H9 (cell line): ENCODE measurements around the gene NEAT1. TPM values are rescaled to one million over a fixed set of nuclear protein-coding genes. Genes with fewer than 3 reads are reported as not detected.

Experiments
- DNase-seq: peaks from one replicate; pipeline ENCODE4 v3.0.0-alpha.2; 2017
- H2AFZ ChIP-seq: one replicate; pipeline ENCODE4 v1.6.1; 2013; ENCODE audit warnings: mild to moderate bottlenecking, low read length, control low read depth, moderate library complexity
- H2AK5ac ChIP-seq: 2 replicates; pipeline ENCODE4 v1.6.1; 2013; ENCODE audit warnings: low read length, control low read depth, mixed read lengths; ENCODE audit not compliant: insufficient read length
- H2BK120ac ChIP-seq: one replicate; pipeline ENCODE4 v1.6.1; 2013; ENCODE audit warnings: low read depth, mild to moderate bottlenecking, low read length, control low read depth, inconsistent platforms; ENCODE audit not compliant: poor library complexity, severe bottlenecking
- H2BK12ac ChIP-seq: 2 replicates; pipeline ENCODE4 v1.6.1; 2013; ENCODE audit warnings: low read length, control low read depth, mixed read lengths, low read depth; ENCODE audit not compliant: insufficient read length
- H2BK15ac ChIP-seq: 2 replicates; pipeline ENCODE4 v1.6.1; 2013; ENCODE audit warnings: low read depth, low read length, control low read depth
- H2BK20ac ChIP-seq: one replicate; pipeline ENCODE4 v1.6.1; 2013; ENCODE audit warnings: low read depth, mild to moderate bottlenecking, low read length, control low read depth, inconsistent platforms; ENCODE audit not compliant: poor library complexity, severe bottlenecking
- H2BK5ac ChIP-seq: 2 replicates; pipeline ENCODE4 v1.6.1; 2013; ENCODE audit warnings: low read length, control low read depth, mixed read lengths; ENCODE audit not compliant: insufficient read length
- H3K14ac ChIP-seq: 2 replicates; pipeline ENCODE4 v1.6.1; 2013; ENCODE audit warnings: low read length, control low read depth; ENCODE audit not compliant: insufficient read depth
- H3K18ac ChIP-seq: 2 replicates; pipeline ENCODE4 v1.6.1; 2013; ENCODE audit warnings: low read depth, mild to moderate bottlenecking, mixed read lengths, low read length, control low read depth; ENCODE audit not compliant: insufficient read length
- H3K23ac ChIP-seq: 2 replicates; pipeline ENCODE4 v1.6.1; 2013; ENCODE audit warnings: low read length, control low read depth, mixed read lengths, low read depth; ENCODE audit not compliant: insufficient read length
- H3K23me2 ChIP-seq: 2 replicates; pipeline ENCODE4 v1.6.1; 2013; ENCODE audit warnings: low read depth, mild to moderate bottlenecking, mixed read lengths, low read length, control low read depth; ENCODE audit not compliant: insufficient read length, poor library complexity, severe bottlenecking
- H3K27ac ChIP-seq: 2 replicates; pipeline ENCODE4 v1.5.1; 2013; ENCODE audit warnings: low read length, control low read depth, mixed read lengths, low read depth; ENCODE audit not compliant: insufficient read length
- H3K27me3 ChIP-seq: 2 replicates; pipeline ENCODE4 v1.6.1; 2013; ENCODE audit warnings: low read length, control low read depth, inconsistent platforms; ENCODE audit not compliant: insufficient read depth
- H3K4ac ChIP-seq: 2 replicates; pipeline ENCODE4 v1.6.1; 2013; ENCODE audit warnings: low read depth, mild to moderate bottlenecking, control low read depth, inconsistent platforms, low read length, moderate library complexity
- H3K4me1 ChIP-seq: 2 replicates; pipeline ENCODE4 v1.6.1; 2013; ENCODE audit warnings: low read length, control low read depth, inconsistent platforms; ENCODE audit not compliant: insufficient read depth
- H3K4me2 ChIP-seq: 2 replicates; pipeline ENCODE4 v1.6.1; 2013; ENCODE audit warnings: low read length, control low read depth, mixed read lengths; ENCODE audit not compliant: insufficient read length, insufficient read depth
- H3K56ac ChIP-seq: 2 replicates; pipeline ENCODE4 v1.6.1; 2013; ENCODE audit warnings: low read depth, mild to moderate bottlenecking, mixed read lengths, low read length, control low read depth; ENCODE audit not compliant: insufficient read length
- H3K79me1 ChIP-seq: 2 replicates; pipeline ENCODE4 v1.6.1; 2013; ENCODE audit warnings: low read depth, mild to moderate bottlenecking, moderate library complexity, low read length, control low read depth, inconsistent platforms; ENCODE audit not compliant: insufficient read depth, poor library complexity, severe bottlenecking
- H3K79me2 ChIP-seq: 2 replicates; pipeline ENCODE4 v1.6.1; 2013; ENCODE audit warnings: low read length, control low read depth, inconsistent platforms; ENCODE audit not compliant: insufficient read depth
- H3K9ac ChIP-seq: 2 replicates; pipeline ENCODE4 v1.6.1; 2013; ENCODE audit warnings: low read length, control low read depth, mixed read lengths; ENCODE audit not compliant: insufficient read length; ENCODE audit errors: extremely low read depth
- H3K9me3 ChIP-seq: one replicate; pipeline ENCODE4 v1.6.1; 2013; ENCODE audit warnings: low read depth, low read length, inconsistent platforms; ENCODE audit not compliant: control insufficient read depth
- H3T11ph ChIP-seq: one replicate; pipeline ENCODE4 v1.6.1; 2013; ENCODE audit warnings: mild to moderate bottlenecking, low read length, control low read depth, inconsistent platforms
- H4K20me1 ChIP-seq: one replicate; pipeline ENCODE4 v1.6.1; 2013; ENCODE audit not compliant: control insufficient read depth, insufficient read length, insufficient read depth
- H4K5ac ChIP-seq: 2 replicates; pipeline ENCODE4 v1.6.1; 2013; ENCODE audit warnings: low read depth, mild to moderate bottlenecking, mixed read lengths, low read length, control low read depth; ENCODE audit not compliant: insufficient read length
- H4K8ac ChIP-seq: replicated peaks from 2 replicates; pipeline ENCODE4 v1.6.1; 2013; ENCODE audit warnings: low read length, control low read depth, mixed read lengths, low read depth; ENCODE audit not compliant: insufficient read length
- H4K91ac ChIP-seq: 2 replicates; pipeline ENCODE4 v1.6.1; 2013; ENCODE audit warnings: low read depth, mild to moderate bottlenecking, moderate library complexity, mixed read lengths, low read length, control low read depth; ENCODE audit not compliant: insufficient read length
- H3K27ac Mint-ChIP-seq, 3 experiments: 2 replicates in 2 of 3; 3 replicates in 1 of 3; pipeline ENCODE4 v1.8.0; 2020 to 2021; ENCODE audit warnings: mixed read lengths in 3 of 3, mild to moderate bottlenecking in 1 of 3, moderate library complexity in 1 of 3
- H3K27me3 Mint-ChIP-seq: 2 replicates; pipeline ENCODE4 v1.8.0; 2021; ENCODE audit warnings: low read depth, mild to moderate bottlenecking, moderate library complexity, mixed read lengths
- H3K36me3 Mint-ChIP-seq, 3 experiments: 2 replicates in 2 of 3; 3 replicates in 1 of 3; pipeline ENCODE4 v1.8.0; 2020 to 2021; ENCODE audit warnings: low read depth in 3 of 3, mixed read lengths in 3 of 3; ENCODE audit not compliant: insufficient read depth in 1 of 3
- H3K4me1 Mint-ChIP-seq, 2 experiments: 2 replicates each; pipeline ENCODE4 v1.8.0; 2020; ENCODE audit warnings: mixed read lengths in 2 of 2
- H3K4me3 Mint-ChIP-seq, 2 experiments: 2 replicates in 1 of 2; 3 replicates in 1 of 2; pipeline ENCODE4 v1.8.0; 2020 to 2021; ENCODE audit warnings: mild to moderate bottlenecking in 2 of 2, mixed read lengths in 2 of 2, moderate library complexity in 1 of 2
- H3K9me3 Mint-ChIP-seq, 2 experiments: 2 replicates in 1 of 2; 3 replicates in 1 of 2; pipeline ENCODE4 v1.8.0; 2020; ENCODE audit warnings: mild to moderate bottlenecking in 2 of 2, mixed read lengths in 2 of 2, moderate library complexity in 1 of 2
- WGBS: extraction: QIAGEN DNeasy Blood & Tissue Kit; methylation state at CpG from one replicate; pipeline ENCODE4 v1.1.7; 2013; ENCODE audit warnings: missing lambda C conversion rate, low lambda C conversion rate, mixed read lengths; ENCODE audit not compliant: insufficient read length; ENCODE audit errors: extremely low coverage; 5-methylcytosine and 5-hydroxymethylcytosine counted together
- total RNA-seq: library from RNA; stranded (reverse); gene quantifications from 2 replicates; pipeline ENCODE4 v1.2.1, GENCODE V29; 2021
- TF ChIP-seq, protein P1 (sequence below): fragments of 200-600 bp; sonication (generic); conservative IDR thresholded peaks from 3 replicates; pipeline ENCODE4 v1.8.0; 2021; ENCODE audit warnings: antibody characterized with exemption, mild to moderate bottlenecking

The NEAT1 gene
- total RNA-seq, 1 experiment from 2014 or later, result 12.7 TPM

DNA sequence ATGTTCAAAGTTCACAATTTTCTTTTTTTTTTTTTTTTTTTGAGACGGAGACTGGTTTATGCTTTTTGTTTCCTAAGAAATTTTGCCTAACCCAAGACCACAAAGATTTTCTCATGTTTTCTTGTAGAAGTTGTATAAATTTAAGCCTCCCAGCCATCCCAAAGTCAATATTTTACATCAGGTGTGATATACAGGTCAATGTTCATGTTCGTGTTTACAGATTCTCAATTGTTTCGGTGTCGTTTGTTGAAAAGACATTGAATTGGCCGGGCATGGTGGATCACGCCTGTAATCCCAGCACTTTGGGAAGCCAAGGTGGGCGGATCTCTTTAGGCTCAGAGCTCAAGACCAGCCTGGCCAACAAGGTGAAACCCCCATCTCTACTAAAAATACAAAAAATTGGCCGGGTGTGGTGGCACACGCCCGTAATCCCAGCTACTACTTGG, 20.8 kb upstream of the NEAT1 start:
- Histone ChIP-seq H3K27me3 (no peaks in the 10 kb centered on the region), H2BK20ac (no peak overlapping the region), H2AFZ (no peak overlapping the region), H3K4ac (no peak overlapping the region), H3K79me1 (no peaks in the 10 kb centered on the region), H3K79me2 (no peaks in the 10 kb centered on the region), H2BK5ac (no peak overlapping the region), H4K8ac (no peak overlapping the region), H4K91ac (no peak overlapping the region), H3K27ac (no peak overlapping the region), H4K5ac (no peak overlapping the region), H3K9me3 (no peaks in the 10 kb centered on the region), H2AK5ac (no peak overlapping the region), H2BK15ac (no peak overlapping the region), H2BK12ac (no peak overlapping the region), H3K14ac (no peak overlapping the region), H3K23me2 (no peaks in the 10 kb centered on the region), H3K4me1 (no peaks in the 10 kb centered on the region), H4K20me1 (no peaks in the 10 kb centered on the region), H2BK120ac (no peak overlapping the region), H3T11ph (no peak overlapping the region), H3K23ac (no peak overlapping the region), H3K56ac (no peak overlapping the region), H3K9ac (no peak overlapping the region), H3K18ac (no peak overlapping the region), H3K4me2 (no peak overlapping the region)
- no peak overlapping the region; a peak in 1 of 5 replicates for H3K4me3 Mint-ChIP-seq
- WGBS, result no CpG with 5 or more reads among the region's 10 CpGs
- peak overlapping the region; percentile 22 to 68 (median 59); a peak in 2 of 7 replicates for H3K27ac Mint-ChIP-seq
- DNase-seq, result no peak
- no peaks in the 10 kb centered on the region for H3K27me3 Mint-ChIP-seq
- TF ChIP-seq, protein P1, sequence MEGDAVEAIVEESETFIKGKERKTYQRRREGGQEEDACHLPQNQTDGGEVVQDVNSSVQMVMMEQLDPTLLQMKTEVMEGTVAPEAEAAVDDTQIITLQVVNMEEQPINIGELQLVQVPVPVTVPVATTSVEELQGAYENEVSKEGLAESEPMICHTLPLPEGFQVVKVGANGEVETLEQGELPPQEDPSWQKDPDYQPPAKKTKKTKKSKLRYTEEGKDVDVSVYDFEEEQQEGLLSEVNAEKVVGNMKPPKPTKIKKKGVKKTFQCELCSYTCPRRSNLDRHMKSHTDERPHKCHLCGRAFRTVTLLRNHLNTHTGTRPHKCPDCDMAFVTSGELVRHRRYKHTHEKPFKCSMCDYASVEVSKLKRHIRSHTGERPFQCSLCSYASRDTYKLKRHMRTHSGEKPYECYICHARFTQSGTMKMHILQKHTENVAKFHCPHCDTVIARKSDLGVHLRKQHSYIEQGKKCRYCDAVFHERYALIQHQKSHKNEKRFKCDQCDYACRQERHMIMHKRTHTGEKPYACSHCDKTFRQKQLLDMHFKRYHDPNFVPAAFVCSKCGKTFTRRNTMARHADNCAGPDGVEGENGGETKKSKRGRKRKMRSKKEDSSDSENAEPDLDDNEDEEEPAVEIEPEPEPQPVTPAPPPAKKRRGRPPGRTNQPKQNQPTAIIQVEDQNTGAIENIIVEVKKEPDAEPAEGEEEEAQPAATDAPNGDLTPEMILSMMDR, result no peak
- peaks cover 3 to 46% (median 36%) of the 10 kb centered on the region in 3 experiments; a peak in 6 of 7 replicates for H3K36me3 Mint-ChIP-seq
- peaks cover 0 to 17% of the 10 kb centered on the region in 2 experiments; a peak in 3 of 4 replicates for H3K4me1 Mint-ChIP-seq
- no peaks in the 10 kb centered on the region for H3K9me3 Mint-ChIP-seq
